BLaER1 treated with 17β-estradiol and CSF1 and Interleukin-3, amounts not matched to agents 10 nM and 100 nM (cell line): ENCODE measurements around the gene GRIK3.
A peak's percentile ranks its signal among the peaks of the same experiment; 100 is the strongest.

Experiments
- H3K27ac ChIP-seq, 11 experiments: shearing (Covaris generic); formaldehyde crosslinking; 2 replicates each; pipeline ENCODE4 v1.8.1; 2022
- H3K27me3 ChIP-seq, 11 experiments: shearing (Covaris generic); formaldehyde crosslinking; 2 replicates each; pipeline ENCODE4 v1.8.1; 2022
- H3K36me3 ChIP-seq, 11 experiments: shearing (Covaris generic); formaldehyde crosslinking; 2 replicates each; pipeline ENCODE4 v1.8.1; 2022
- H3K4me1 ChIP-seq, 10 experiments: shearing (Covaris generic); formaldehyde crosslinking; 2 replicates each; pipeline ENCODE4 v1.8.1; 2022
- H3K4me2 ChIP-seq, 11 experiments: shearing (Covaris generic); formaldehyde crosslinking; 2 replicates each; pipeline ENCODE4 v1.8.1; 2022
- H3K4me3 ChIP-seq, 10 experiments: shearing (Covaris generic); formaldehyde crosslinking; 2 replicates each; pipeline ENCODE4 v1.8.1; 2022
- H3K9ac ChIP-seq, 11 experiments: shearing (Covaris generic); formaldehyde crosslinking; 2 replicates each; pipeline ENCODE4 v1.8.1; 2022
- H3K9me3 ChIP-seq, 11 experiments: shearing (Covaris generic); formaldehyde crosslinking; replicated peaks in 1 of 11; 2 replicates each; pipeline ENCODE4 v1.8.1; 2022
- H4K20me1 ChIP-seq, 11 experiments: shearing (Covaris generic); formaldehyde crosslinking; 2 replicates each; pipeline ENCODE4 v1.8.1; 2022
- Cebpa-rat ChIP-seq, 11 experiments: shearing (Covaris generic); IDR thresholded peaks; 2 replicates each; pipeline ENCODE4 v1.8.1; 2022

The GRIK3 gene

GRCh38 chr1:36783475-36783874 is 250.8 kb downstream of the GRIK3 start:
- no peak for TF ChIP-seq Cebpa-rat (IDR thresholded peaks at IDR 0.05)
- Histone ChIP-seq H3K27ac (no peak overlapping the region), H3K36me3 (no peaks in the 10 kb centered on the region), H3K9me3 (no peaks in the 10 kb centered on the region), H3K27me3 (no peaks in the 10 kb centered on the region), H3K9ac (no peak overlapping the region), H3K4me1 (peaks cover 0 to 73% (median 53%) of the 10 kb centered on the region in 10 experiments; a peak in 17 of 20 replicates), H3K4me2 (peak overlapping the region in 9 of 11 experiments; percentile 12 to 79 (median 67); a peak in 16 of 22 replicates), H3K4me3 (no peak overlapping the region), H4K20me1 (no peaks in the 10 kb centered on the region)

DNA sequence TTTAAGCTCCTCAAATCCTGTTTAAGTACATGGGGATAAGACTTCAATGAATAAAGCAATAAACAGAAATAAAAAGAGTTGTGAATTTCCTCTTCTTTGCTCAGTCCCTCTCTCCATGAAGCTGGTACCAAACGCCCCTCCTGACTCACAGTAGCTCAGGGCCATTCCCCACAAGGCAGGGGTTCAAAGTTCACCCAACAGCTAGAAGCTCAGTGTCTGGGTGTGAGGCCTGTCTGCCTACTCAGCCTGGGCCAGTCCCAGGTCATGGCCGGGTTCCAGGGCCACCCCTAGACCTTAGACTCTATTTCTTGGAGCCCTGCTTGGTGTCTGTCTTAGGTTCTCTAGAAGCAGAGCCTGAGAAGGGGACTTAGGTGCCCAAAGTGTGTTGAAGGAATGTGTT is 251.5 kb downstream of the GRIK3 start:
- Histone ChIP-seq H3K4me2 (peak overlapping the region in 8 of 11 experiments; percentile 38 to 79 (median 68); a peak in 12 of 22 replicates), H3K4me1 (peaks cover 0 to 73% (median 53%) of the 10 kb centered on the region in 10 experiments; a peak in 17 of 20 replicates), H3K4me3 (no peak overlapping the region), H3K36me3 (no peaks in the 10 kb centered on the region), H3K9ac (no peak overlapping the region), H3K27me3 (no peaks in the 10 kb centered on the region), H3K9me3 (no peaks in the 10 kb centered on the region), H4K20me1 (no peaks in the 10 kb centered on the region), H3K27ac (no peak overlapping the region)
- TF ChIP-seq Cebpa-rat (IDR thresholded peaks at IDR 0.05), result no peak

DNA sequence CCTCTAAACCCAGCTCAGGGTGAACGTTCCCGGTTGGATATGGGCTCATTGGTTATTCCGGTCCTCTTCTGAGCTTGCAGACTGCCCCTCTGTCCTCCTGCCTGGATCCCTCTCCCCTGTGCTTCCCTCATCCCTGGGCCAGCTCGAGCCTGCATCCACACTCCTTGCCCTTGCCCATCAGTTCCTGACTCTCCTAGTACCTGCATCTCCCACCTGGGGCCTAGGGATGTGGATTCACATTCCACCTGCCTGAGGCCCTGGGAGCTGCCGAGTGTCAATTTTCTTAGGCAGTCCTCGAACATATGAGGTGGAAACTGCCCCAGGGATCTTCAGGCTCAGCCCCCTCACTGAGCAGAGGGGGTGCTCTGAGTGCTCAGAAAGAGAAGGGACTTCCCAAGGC is 252.2 kb downstream of the GRIK3 start:
- H3K4me1 ChIP-seq, result peaks cover 0 to 67% (median 49%) of the 10 kb centered on the region in 10 experiments; a peak in 16 of 20 replicates

DNA sequence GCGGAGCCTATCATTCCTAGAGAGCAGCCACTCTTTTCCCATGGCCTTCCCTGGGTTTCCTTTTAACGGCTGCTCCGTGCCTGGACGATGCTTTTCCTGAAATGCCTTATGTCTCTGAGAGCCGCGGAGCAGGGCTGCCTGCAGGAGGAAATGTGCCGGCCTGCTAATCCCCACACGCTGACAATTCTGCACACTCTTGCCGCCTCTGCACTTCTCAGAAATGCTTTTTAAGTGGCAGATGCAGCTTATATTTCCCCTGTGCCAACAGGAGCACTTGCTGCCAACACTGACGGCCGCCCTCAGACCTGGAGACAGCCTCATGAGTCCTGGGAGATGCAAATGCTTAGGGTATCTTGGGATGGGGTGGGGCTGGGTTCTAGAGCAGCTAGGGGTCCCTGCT is 253.2 kb downstream of the GRIK3 start:
- Histone ChIP-seq H3K27ac (no peak overlapping the region), H3K4me3 (no peak overlapping the region), H3K9ac (no peak overlapping the region), H3K4me1 (peaks cover 0 to 67% (median 49%) of the 10 kb centered on the region in 10 experiments; a peak in 16 of 20 replicates), H3K36me3 (no peaks in the 10 kb centered on the region), H3K4me2 (peak overlapping the region in 9 of 11 experiments; percentile 26 to 76 (median 48); a peak in 17 of 22 replicates), H3K9me3 (no peaks in the 10 kb centered on the region), H3K27me3 (no peaks in the 10 kb centered on the region), H4K20me1 (no peaks in the 10 kb centered on the region)
- no peak for TF ChIP-seq Cebpa-rat (IDR thresholded peaks at IDR 0.05)

More for the DNA sequence above, 252.2 kb downstream of the GRIK3 start:
- no peaks in the 10 kb centered on the region for H3K36me3 ChIP-seq
- H3K9ac ChIP-seq, result peak overlapping the region in 1 of 11 experiments; percentile 33; a peak in 1 of 22 replicates
- no peak overlapping the region for H3K27ac ChIP-seq
- no peak for TF ChIP-seq Cebpa-rat (IDR thresholded peaks at IDR 0.05)
- H3K27me3 ChIP-seq, result no peaks in the 10 kb centered on the region
- H3K4me3 ChIP-seq, result no peak overlapping the region
- no peaks in the 10 kb centered on the region for H4K20me1 ChIP-seq
- no peaks in the 10 kb centered on the region for H3K9me3 ChIP-seq
- H3K4me2 ChIP-seq, result peak overlapping the region in 7 of 11 experiments; percentile 35 to 76 (median 55); a peak in 14 of 22 replicates

- Histone ChIP-seq H3K4me3 (no peak overlapping the region), H3K4me1 (peaks cover 5 to 51% (median 36%) of the 10 kb centered on the region in 10 experiments; a peak in 18 of 20 replicates), H4K20me1 (no peaks in the 10 kb centered on the region), H3K9ac (no peak overlapping the region), H3K27ac (no peak overlapping the region), H3K9me3 (no peaks in the 10 kb centered on the region), H3K4me2 (peak overlapping the region in 2 of 11 experiments; percentile 19 to 21; a peak in 2 of 22 replicates), H3K36me3 (no peaks in the 10 kb centered on the region), H3K27me3 (no peaks in the 10 kb centered on the region)
- no peak for TF ChIP-seq Cebpa-rat (IDR thresholded peaks at IDR 0.05)
Measured at GRCh38 chr1:36778740-36779139, 255.6 kb downstream of the GRIK3 start.

GRCh38 chr1:36776948-36777831 is 257.1 kb downstream of the GRIK3 start:
- H3K27ac ChIP-seq, result no peak overlapping the region
- no peak for TF ChIP-seq Cebpa-rat (IDR thresholded peaks at IDR 0.05)
- H3K27me3 ChIP-seq, result no peaks in the 10 kb centered on the region

GRCh38 chr1:36776256-36776655 is 258.1 kb downstream of the GRIK3 start:
- no peak overlapping the region for H3K9ac ChIP-seq
- no peak overlapping the region for H3K4me2 ChIP-seq
- TF ChIP-seq Cebpa-rat (IDR thresholded peaks at IDR 0.05), result no peak
- H3K27me3 ChIP-seq, result no peaks in the 10 kb centered on the region
- no peak overlapping the region for H3K4me3 ChIP-seq
- peaks cover 6 to 35% (median 22%) of the 10 kb centered on the region in 10 experiments; a peak in 18 of 20 replicates for H3K4me1 ChIP-seq
- H3K9me3 ChIP-seq, result no peaks in the 10 kb centered on the region
- no peak overlapping the region for H3K27ac ChIP-seq
- no peaks in the 10 kb centered on the region for H4K20me1 ChIP-seq
- H3K36me3 ChIP-seq, result no peaks in the 10 kb centered on the region

More at GRCh38 chr1:36776948-36777831, 257.1 kb downstream of the GRIK3 start:
- Histone ChIP-seq H4K20me1 (no peaks in the 10 kb centered on the region), H3K36me3 (no peaks in the 10 kb centered on the region), H3K9ac (no peak overlapping the region), H3K4me1 (peaks cover 6 to 36% (median 24%) of the 10 kb centered on the region in 10 experiments; a peak in 18 of 20 replicates), H3K9me3 (no peaks in the 10 kb centered on the region), H3K4me3 (no peak overlapping the region), H3K4me2 (no peak overlapping the region)

- no peaks in the 10 kb centered on the region for H3K27me3 ChIP-seq
- H3K9ac ChIP-seq, result no peak overlapping the region
- H3K27ac ChIP-seq, result no peak overlapping the region
Measured at GRCh38 chr1:36775716-36776115, 258.6 kb downstream of the GRIK3 start.

GRCh38 chr1:36773827-36774541 is 260.3 kb downstream of the GRIK3 start:
- Histone ChIP-seq H4K20me1 (no peaks in the 10 kb centered on the region; a peak in 1 of 22 replicates), H3K4me2 (peak overlapping the region in 6 of 11 experiments; percentile 2 to 30 (median 20); a peak in 7 of 22 replicates), H3K9ac (no peak overlapping the region), H3K9me3 (no peaks in the 10 kb centered on the region), H3K36me3 (no peaks in the 10 kb centered on the region), H3K4me1 (peaks cover 5 to 19% (median 14%) of the 10 kb centered on the region in 10 experiments; a peak in 16 of 20 replicates), H3K27me3 (no peaks in the 10 kb centered on the region), H3K27ac (no peak overlapping the region), H3K4me3 (no peak overlapping the region)
- no peak for TF ChIP-seq Cebpa-rat (IDR thresholded peaks at IDR 0.05)

More at GRCh38 chr1:36775716-36776115, 258.6 kb downstream of the GRIK3 start:
- Histone ChIP-seq H3K4me1 (peaks cover 6 to 30% (median 16%) of the 10 kb centered on the region in 10 experiments; a peak in 18 of 20 replicates), H3K4me3 (no peak overlapping the region), H3K4me2 (peak overlapping the region in 1 of 11 experiments; percentile 13; a peak in 2 of 22 replicates), H3K9me3 (no peaks in the 10 kb centered on the region), H4K20me1 (no peaks in the 10 kb centered on the region), H3K36me3 (no peaks in the 10 kb centered on the region)
- no peak for TF ChIP-seq Cebpa-rat (IDR thresholded peaks at IDR 0.05)
